ENCODE data around the gene ZNF598. TPM values are rescaled to one million over a fixed set of nuclear protein-coding genes. Genes with fewer than 3 reads are reported as not detected.
A peak's percentile ranks its signal among the peaks of the same experiment; 100 is the strongest.

Gene ZNF598
- total and polyA plus RNA-seq, 2 of the 13 experiments (the other 11 are each of a cell fraction or from before 2014, with no cell fraction given), result 13.5 to 14.2 TPM

DNA sequence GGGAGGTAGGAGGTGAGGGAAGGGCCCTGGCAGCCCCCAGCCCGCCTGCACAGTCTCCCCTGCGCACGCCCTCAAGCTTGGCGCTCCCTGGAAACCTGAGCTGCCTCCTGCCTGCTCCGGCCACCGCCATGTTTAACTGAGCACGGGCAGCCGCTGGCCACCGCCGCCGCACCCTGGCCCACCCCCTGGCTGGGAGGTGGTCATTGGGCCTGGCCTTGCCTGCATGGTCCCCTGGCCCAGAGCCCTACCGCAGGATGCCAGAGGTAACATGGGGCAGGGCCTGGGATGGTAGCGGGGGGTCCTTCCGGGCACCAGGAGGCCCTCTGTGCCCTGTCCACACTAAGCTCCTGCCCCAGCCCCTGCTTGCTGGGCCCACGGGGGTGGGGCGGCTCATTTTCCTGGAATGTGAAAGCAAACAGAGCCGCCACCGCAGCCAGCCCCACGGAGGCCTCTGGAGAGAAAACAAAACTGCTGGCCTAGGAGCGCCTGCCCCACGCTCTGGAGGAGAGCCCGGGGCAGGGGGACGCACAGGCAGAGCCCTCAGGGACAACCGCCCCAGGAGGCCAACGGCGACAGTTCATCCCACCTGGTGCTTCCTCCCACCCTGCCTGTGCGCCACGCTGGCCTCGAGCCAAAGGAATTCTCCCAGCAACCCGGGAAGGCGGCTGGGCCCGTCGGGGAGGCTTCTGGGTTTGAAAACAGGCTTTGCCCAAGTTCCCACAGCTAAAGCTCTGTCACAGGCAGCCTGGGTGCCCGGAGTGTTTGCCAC lies 26.0 kb upstream of the ZNF598 start (continued):
- TF ChIP-seq ZNF598 (CRISPR knock-in tag; IDR thresholded peaks at IDR 0.05; ENCODE audit: borderline replicate concordance), result 0 out of 2 replicates have a peak, but pooled peaks have one; percentile 25
- TF ChIP-seq ZNF777 (CRISPR knock-in tag; IDR thresholded peaks at IDR 0.05), result peak; percentile 74
- no peak for TF ChIP-seq ZNF766 (CRISPR knock-in tag; IDR thresholded peaks at IDR 0.05; ENCODE audit: borderline replicate concordance)
- TF ChIP-seq HMGXB4 (CRISPR knock-in tag; IDR thresholded peaks at IDR 0.05; ENCODE audit: borderline replicate concordance in 1 of 2, low read depth in 1 of 2), result peak; percentile 68 to 80
- TF ChIP-seq, protein P1, sequence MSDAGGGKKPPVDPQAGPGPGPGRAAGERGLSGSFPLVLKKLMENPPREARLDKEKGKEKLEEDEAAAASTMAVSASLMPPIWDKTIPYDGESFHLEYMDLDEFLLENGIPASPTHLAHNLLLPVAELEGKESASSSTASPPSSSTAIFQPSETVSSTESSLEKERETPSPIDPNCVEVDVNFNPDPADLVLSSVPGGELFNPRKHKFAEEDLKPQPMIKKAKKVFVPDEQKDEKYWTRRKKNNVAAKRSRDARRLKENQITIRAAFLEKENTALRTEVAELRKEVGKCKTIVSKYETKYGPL (CRISPR knock-in tag; IDR thresholded peaks at IDR 0.05), result peak; percentile 47; the same call in 1 of the 2 replicates
- peak; percentile 75 for TF ChIP-seq ZNF121 (CRISPR knock-in tag; IDR thresholded peaks at IDR 0.05)
- TF ChIP-seq GATAD2A (CRISPR knock-in tag; IDR thresholded peaks at IDR 0.05), result peak; percentile 98
- TF ChIP-seq SOX6 (IDR thresholded peaks at IDR 0.05), result no peak
- peak; percentile 83 for TF ChIP-seq SOX6 (CRISPR knock-in tag; IDR thresholded peaks at IDR 0.05)
- TF ChIP-seq NCOA2 (CRISPR knock-in tag; IDR thresholded peaks at IDR 0.05), result peak; percentile 90
- TF ChIP-seq SNAPC2 (CRISPR knock-in tag; IDR thresholded peaks at IDR 0.05), result no peak
- TF ChIP-seq, protein P2, sequence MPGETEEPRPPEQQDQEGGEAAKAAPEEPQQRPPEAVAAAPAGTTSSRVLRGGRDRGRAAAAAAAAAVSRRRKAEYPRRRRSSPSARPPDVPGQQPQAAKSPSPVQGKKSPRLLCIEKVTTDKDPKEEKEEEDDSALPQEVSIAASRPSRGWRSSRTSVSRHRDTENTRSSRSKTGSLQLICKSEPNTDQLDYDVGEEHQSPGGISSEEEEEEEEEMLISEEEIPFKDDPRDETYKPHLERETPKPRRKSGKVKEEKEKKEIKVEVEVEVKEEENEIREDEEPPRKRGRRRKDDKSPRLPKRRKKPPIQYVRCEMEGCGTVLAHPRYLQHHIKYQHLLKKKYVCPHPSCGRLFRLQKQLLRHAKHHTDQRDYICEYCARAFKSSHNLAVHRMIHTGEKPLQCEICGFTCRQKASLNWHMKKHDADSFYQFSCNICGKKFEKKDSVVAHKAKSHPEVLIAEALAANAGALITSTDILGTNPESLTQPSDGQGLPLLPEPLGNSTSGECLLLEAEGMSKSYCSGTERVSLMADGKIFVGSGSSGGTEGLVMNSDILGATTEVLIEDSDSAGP (CRISPR knock-in tag; IDR thresholded peaks at IDR 0.05; ENCODE audit: borderline replicate concordance), result peak; percentile 83
- peak; percentile 66; the same call in 1 of the 2 replicates for TF ChIP-seq KDM1A (CRISPR knock-in tag; IDR thresholded peaks at IDR 0.05)
- peak; percentile 75; the same call in 1 of the 2 replicates for TF ChIP-seq HOXA5 (CRISPR knock-in tag; IDR thresholded peaks at IDR 0.05)
- TF ChIP-seq TBX2 (CRISPR knock-in tag; IDR thresholded peaks at IDR 0.05; ENCODE audit: borderline replicate concordance), result peak; percentile 83
- no peak; the same call in 1 of the 2 replicates for TF ChIP-seq ELF4 (CRISPR knock-in tag; IDR thresholded peaks at IDR 0.05; ENCODE audit: borderline replicate concordance)
- TF ChIP-seq ARID4A (CRISPR knock-in tag; IDR thresholded peaks at IDR 0.05; ENCODE audit: borderline replicate concordance), result peak; percentile 61; the same call in 1 of the 2 replicates
- TF ChIP-seq ZFAT (CRISPR knock-in tag; conservative IDR thresholded peaks at IDR 0.05), result no peak

All from HepG2 (cell line).